ENCODE measurements around the gene SAMD4A.

DNA sequence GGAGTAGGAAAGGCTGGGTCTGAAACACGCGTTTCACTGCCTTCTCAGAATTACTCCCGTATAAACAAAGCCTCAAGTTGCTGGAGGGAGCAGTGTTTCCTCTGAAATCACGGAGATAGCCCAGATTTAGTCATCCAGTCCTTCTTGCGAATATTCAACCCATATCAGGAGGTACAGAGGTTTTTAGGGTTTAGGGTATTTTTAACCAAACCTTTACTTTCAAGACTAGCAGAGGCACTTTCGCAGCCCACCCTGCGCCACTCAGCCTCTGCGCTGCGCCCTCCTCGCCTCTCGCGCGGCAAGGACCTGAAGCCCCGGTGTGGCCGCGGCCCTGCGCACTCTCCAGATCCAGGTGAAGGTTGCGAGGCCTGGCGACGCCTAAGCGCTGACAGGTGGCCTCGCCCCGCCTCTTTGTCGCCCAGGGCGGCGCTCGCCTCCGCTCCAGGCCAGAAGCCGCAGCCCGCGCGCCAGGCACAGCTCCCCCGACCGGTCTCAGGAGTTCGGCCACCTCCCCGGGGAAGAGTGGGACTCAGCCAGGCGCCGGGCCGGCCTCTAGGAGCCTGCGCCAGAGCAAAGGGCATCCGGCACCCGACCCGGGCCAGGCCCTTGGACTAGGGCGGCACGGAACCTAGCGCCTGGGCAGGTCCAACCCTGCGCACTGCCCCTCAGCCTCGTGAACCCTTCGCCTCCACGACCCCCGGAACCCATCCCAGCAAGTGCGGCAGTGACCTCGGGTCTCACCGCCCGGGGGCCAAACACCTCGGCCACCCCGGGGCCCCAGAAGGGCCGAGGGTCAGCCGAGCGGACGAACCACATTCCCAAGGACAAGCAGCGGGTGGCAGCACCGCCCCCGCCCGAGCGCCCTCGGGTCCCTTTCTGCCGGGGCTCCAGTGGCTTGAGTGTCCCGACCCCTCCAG lies 1.8 kb upstream of the SAMD4A start:
- TF ChIP-seq, protein P1, sequence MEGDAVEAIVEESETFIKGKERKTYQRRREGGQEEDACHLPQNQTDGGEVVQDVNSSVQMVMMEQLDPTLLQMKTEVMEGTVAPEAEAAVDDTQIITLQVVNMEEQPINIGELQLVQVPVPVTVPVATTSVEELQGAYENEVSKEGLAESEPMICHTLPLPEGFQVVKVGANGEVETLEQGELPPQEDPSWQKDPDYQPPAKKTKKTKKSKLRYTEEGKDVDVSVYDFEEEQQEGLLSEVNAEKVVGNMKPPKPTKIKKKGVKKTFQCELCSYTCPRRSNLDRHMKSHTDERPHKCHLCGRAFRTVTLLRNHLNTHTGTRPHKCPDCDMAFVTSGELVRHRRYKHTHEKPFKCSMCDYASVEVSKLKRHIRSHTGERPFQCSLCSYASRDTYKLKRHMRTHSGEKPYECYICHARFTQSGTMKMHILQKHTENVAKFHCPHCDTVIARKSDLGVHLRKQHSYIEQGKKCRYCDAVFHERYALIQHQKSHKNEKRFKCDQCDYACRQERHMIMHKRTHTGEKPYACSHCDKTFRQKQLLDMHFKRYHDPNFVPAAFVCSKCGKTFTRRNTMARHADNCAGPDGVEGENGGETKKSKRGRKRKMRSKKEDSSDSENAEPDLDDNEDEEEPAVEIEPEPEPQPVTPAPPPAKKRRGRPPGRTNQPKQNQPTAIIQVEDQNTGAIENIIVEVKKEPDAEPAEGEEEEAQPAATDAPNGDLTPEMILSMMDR (IDR thresholded peaks at IDR 0.05): peak in 2 of 5 experiments; percentile 21 to 47
- no peak for TF ChIP-seq POLR2A (IDR thresholded peaks at IDR 0.05)
- TF ChIP-seq EP300 (IDR thresholded peaks at IDR 0.05): peak in 1 of 2 donors; percentile 63

All from tibial nerve (tissue), 4 donors.